ENCODE measurements around the gene PLVAP.

DNA sequence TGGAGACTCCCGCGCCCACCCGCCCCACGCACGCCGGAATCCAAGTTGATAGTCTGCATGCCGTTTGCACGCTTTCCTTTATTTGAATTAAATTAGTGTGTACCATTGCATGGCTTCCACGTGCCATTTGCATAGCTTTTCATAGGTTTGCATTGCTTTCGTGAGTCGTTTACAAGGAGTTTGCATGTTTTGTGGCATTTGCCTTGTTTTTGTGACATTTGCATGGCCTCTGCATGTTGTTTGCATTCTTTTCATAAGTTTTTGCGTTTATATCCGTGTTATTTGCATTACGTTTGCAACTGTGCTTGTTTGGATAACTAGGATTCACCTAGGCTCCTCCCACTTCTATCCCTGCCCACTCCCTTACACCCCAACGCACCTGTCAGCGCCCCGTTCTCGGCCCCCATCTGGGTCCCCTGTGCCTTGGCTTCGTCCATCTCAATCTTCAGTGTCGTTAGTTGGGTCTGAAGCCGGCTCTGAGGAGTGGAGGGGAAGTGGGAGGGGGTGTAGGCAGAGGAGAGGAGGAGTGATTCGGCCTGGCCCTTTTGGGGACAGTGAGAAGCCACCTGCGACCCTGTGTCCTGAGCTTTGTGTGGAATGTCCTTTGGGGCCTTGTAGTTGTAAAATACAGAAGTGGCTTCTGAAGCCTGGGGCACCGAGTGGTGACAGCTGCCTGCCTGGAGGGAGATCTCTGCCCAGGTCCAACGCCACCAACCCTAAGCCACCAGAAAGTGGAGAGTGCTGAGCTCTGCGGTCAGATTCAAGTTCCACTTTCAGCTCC lies 14.4 kb upstream of the PLVAP start:
- TF ChIP-seq, protein P1, sequence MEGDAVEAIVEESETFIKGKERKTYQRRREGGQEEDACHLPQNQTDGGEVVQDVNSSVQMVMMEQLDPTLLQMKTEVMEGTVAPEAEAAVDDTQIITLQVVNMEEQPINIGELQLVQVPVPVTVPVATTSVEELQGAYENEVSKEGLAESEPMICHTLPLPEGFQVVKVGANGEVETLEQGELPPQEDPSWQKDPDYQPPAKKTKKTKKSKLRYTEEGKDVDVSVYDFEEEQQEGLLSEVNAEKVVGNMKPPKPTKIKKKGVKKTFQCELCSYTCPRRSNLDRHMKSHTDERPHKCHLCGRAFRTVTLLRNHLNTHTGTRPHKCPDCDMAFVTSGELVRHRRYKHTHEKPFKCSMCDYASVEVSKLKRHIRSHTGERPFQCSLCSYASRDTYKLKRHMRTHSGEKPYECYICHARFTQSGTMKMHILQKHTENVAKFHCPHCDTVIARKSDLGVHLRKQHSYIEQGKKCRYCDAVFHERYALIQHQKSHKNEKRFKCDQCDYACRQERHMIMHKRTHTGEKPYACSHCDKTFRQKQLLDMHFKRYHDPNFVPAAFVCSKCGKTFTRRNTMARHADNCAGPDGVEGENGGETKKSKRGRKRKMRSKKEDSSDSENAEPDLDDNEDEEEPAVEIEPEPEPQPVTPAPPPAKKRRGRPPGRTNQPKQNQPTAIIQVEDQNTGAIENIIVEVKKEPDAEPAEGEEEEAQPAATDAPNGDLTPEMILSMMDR (IDR thresholded peaks at IDR 0.05), result no peak
- TF ChIP-seq POLR2A (IDR thresholded peaks at IDR 0.05), result no peak

Data from adrenal gland (tissue), 5 donors.